B cell (primary cell): ENCODE results near the gene RMP24.

Source experiments
- ATAC-seq: fragments of 200-7000 bp; cut with Tn5 transposase; one replicate; pipeline ENCODE4 v1.10.0; 2021; ENCODE audit warnings: low read depth, mild to moderate bottlenecking, moderate number of reproducible peaks, moderate library complexity
- CTCF ChIA-PET: fragments of 350-600 bp; sonication (Branson Sonifier 250); formaldehyde crosslinking; loops from one replicate; lab custom pipeline; 2021; ENCODE audit warnings: antibody characterized with exemption, inconsistent platforms; lab: Charles Lee
- POLR2A ChIA-PET: fragments of 350-600 bp; sonication (Branson Sonifier 250); formaldehyde crosslinking; loops from one replicate; lab custom pipeline; 2021; ENCODE audit warnings: antibody characterized with exemption; lab: Charles Lee
- DNase-seq: peaks from one replicate; pipeline ENCODE4 v3.0.0; 2013
- H2AFZ ChIP-seq: 2 replicates; pipeline ENCODE4 v1.6.1; 2012; ENCODE audit warnings: mild to moderate bottlenecking, low read depth, low read length; ENCODE audit not compliant: insufficient read depth, poor library complexity, severe bottlenecking
- H3K27ac ChIP-seq, 2 donors: 1 replicate in 1 of 2; 2 replicates in 1 of 2; pipeline ENCODE4 v1.5.1; 2012 to 2013; ENCODE audit warnings: low read length in 2 of 2, mild to moderate bottlenecking in 2 of 2, moderate library complexity in 1 of 2
- H3K27me3 ChIP-seq, 4 experiments: fragments of 200-600 bp in 1 of 4; sonication (generic) in 1 of 4; replicated peaks in 1 of 4; 1 replicate in 2 of 4; 2 replicates in 2 of 4; pipeline versions ENCODE4 v1.6.1 to v1.7.0; 2013 to 2016; ENCODE audit warnings: low read length in 3 of 4, mild to moderate bottlenecking in 2 of 4, mixed read lengths in 1 of 4, moderate library complexity in 1 of 4; ENCODE audit not compliant: insufficient read depth in 4 of 4, control insufficient read depth in 3 of 4; ENCODE audit errors: control extremely low read depth in 1 of 4
- H3K36me3 ChIP-seq, 2 experiments: replicated peaks in 1 of 2; 1 replicate in 1 of 2; 2 replicates in 1 of 2; pipeline versions ENCODE4 v1.6.1 to v1.7.1; 2013; ENCODE audit warnings: low read length in 1 of 2; ENCODE audit not compliant: insufficient read depth in 2 of 2, control insufficient read depth in 1 of 2; ENCODE audit errors: control extremely low read depth in 1 of 2, extremely low read depth in 1 of 2
- H3K4me1 ChIP-seq, 2 donors: fragments of 200-600 bp in 1 of 2; sonication (generic) in 1 of 2; 1 replicate in 1 of 2; 2 replicates in 1 of 2; pipeline versions ENCODE4 v1.5.1 to v1.6.1; 2013 to 2017; ENCODE audit warnings: low read length in 2 of 2; ENCODE audit not compliant: control insufficient read depth in 2 of 2, insufficient read depth in 2 of 2
- H3K4me2 ChIP-seq: replicated peaks from 2 replicates; pipeline ENCODE3; 2012; ENCODE audit warnings: mild to moderate bottlenecking, low read depth, low read length; ENCODE audit not compliant: poor library complexity, severe bottlenecking
- H3K4me3 ChIP-seq, 5 experiments: fragments of 200-600 bp in 1 of 5; sonication (generic) in 1 of 5; 1 replicate in 3 of 5; 2 replicates in 2 of 5; pipeline versions ENCODE4 v1.5.1 to v1.7.0; 2011 to 2016; ENCODE audit warnings: low read length in 4 of 5, mild to moderate bottlenecking in 4 of 5, low read depth in 2 of 5, control low read depth in 1 of 5, moderate library complexity in 1 of 5; ENCODE audit not compliant: insufficient read depth in 1 of 5; ENCODE audit errors: control extremely low read depth in 1 of 5, extremely low read depth in 1 of 5
- H3K79me2 ChIP-seq: fragments of 200-600 bp; sonication (generic); one replicate; pipeline ENCODE4 v1.6.0; 2016; ENCODE audit warnings: low read length; ENCODE audit not compliant: control insufficient read depth, insufficient read depth
- H3K9ac ChIP-seq: fragments of 200-600 bp; sonication (generic); 2 replicates; pipeline ENCODE4 v1.6.1; 2017; ENCODE audit warnings: mild to moderate bottlenecking, low read length, moderate library complexity
- H3K9me3 ChIP-seq, 3 donors: one replicate each; pipeline versions ENCODE4 v1.6.1 to v1.7.1; 2013; ENCODE audit warnings: low read length in 2 of 3; ENCODE audit not compliant: control insufficient read depth in 2 of 3, insufficient read depth in 1 of 3; ENCODE audit errors: control extremely low read depth in 1 of 3
- H4K20me1 ChIP-seq: 2 replicates; pipeline ENCODE4 v1.6.0; 2012; ENCODE audit warnings: mild to moderate bottlenecking, low read length; ENCODE audit not compliant: insufficient read depth, control insufficient read depth, poor library complexity, severe bottlenecking
- H3K27ac Mint-ChIP-seq: one replicate; pipeline ENCODE4 v1.8.0; 2021; ENCODE audit warnings: mixed read lengths
- H3K27me3 Mint-ChIP-seq: one replicate; pipeline ENCODE4 v1.8.0; 2021; ENCODE audit warnings: mixed read lengths
- H3K4me1 Mint-ChIP-seq: one replicate; pipeline ENCODE4 v1.8.0; 2021; ENCODE audit warnings: mixed read lengths
- H3K4me3 Mint-ChIP-seq: one replicate; pipeline ENCODE4 v1.8.0; 2021; ENCODE audit warnings: mixed read lengths
- H3K9me3 Mint-ChIP-seq: one replicate; pipeline ENCODE4 v1.8.0; 2022; ENCODE audit warnings: mixed read lengths; ENCODE audit not compliant: insufficient read depth
- CTCF ChIP-seq: fragments of 200-600 bp; IDR thresholded peaks from one replicate; pipeline ENCODE4 v1.8.0; 2022; ENCODE audit warnings: antibody characterized with exemption, mild to moderate bottlenecking
- EZH2 ChIP-seq: IDR thresholded peaks from 2 replicates; pipeline ENCODE4 v1.6.1; 2012; ENCODE audit warnings: borderline replicate concordance, low read depth, mild to moderate bottlenecking, moderate library complexity, low read length; ENCODE audit not compliant: insufficient read depth, poor library complexity, severe bottlenecking
- WGBS: methylation state at CpG from one replicate; pipeline ENCODE4 v1.1.5; 2013; ENCODE audit warnings: missing lambda C conversion rate; ENCODE audit not compliant: insufficient coverage; 5-methylcytosine and 5-hydroxymethylcytosine counted together
- intact Hi-C: fragments of 100-400 bp; cut with micrococcal nuclease; formaldehyde crosslinking; loops from one replicate; pipeline ENCODE4 v1.10.0; 2022

Gene RMP24

GRCh38 chr18:35950628-35950982 is 21.9 kb upstream of the RMP24 start:
- no peaks in the 10 kb centered on the region for H4K20me1 ChIP-seq
- H3K36me3 ChIP-seq, result no peaks in the 10 kb centered on the region
- Mint-ChIP-seq H3K9me3 (no peaks in the 10 kb centered on the region), H3K27me3 (peaks cover 35% of the 10 kb centered on the region), H3K4me1 (peaks cover 10% of the 10 kb centered on the region), H3K27ac (no peak overlapping the region), H3K4me3 (peak overlapping the region; percentile 81)
- peak overlapping the region; percentile 84 for H3K4me2 ChIP-seq
- H2AFZ ChIP-seq, result peak overlapping the region; percentile 88
- H3K79me2 ChIP-seq, result no peaks in the 10 kb centered on the region
- peak overlapping the region; percentile 56 for H3K9ac ChIP-seq
- ATAC-seq, result no peak
- POLR2A ChIA-PET, result interaction anchor here (0.6 kb wide), 1 partner anchor 21 kb away, joined by 4 read pairs; no protein-coding TSS in a partner anchor
- no peak overlapping the region for H3K27ac ChIP-seq
- CTCF ChIA-PET, result interaction anchor here (0.5 to 6.3 kb wide), 11 partner anchors 10 to 957 kb away, joined by 3 to 106 read pairs (median 5); no protein-coding TSS in a partner anchor
- peaks cover 0 to 4% (median 0%) of the 10 kb centered on the region in 3 donors for H3K9me3 ChIP-seq
- TF ChIP-seq EZH2, result no peak
- TF ChIP-seq CTCF, result peak; percentile 73
- peaks cover 0 to 10% (median 7%) of the 10 kb centered on the region in 4 experiments for H3K27me3 ChIP-seq
- 50% methylated on average over 2 of the region's 6 CpGs for WGBS
- no peak for DNase-seq
- peak overlapping the region; percentile 11 to 56 (median 49) for H3K4me3 ChIP-seq
- H3K4me1 ChIP-seq, result peaks cover 7 to 8% of the 10 kb centered on the region in 2 donors
- intact Hi-C loops, result loop anchor here (1.0 to 2.0 kb wide), 6 partner anchors 22 to 564 kb away; partner anchors contain the start of gene RMP24

GRCh38 chr18:35953688-35954087 is 18.8 kb upstream of the RMP24 start:
- ATAC-seq (no peak), DNase-seq (no peak)
- no peak overlapping the region for H3K4me2 ChIP-seq
- intact Hi-C loops, result no loop called here
- H4K20me1 ChIP-seq, result no peaks in the 10 kb centered on the region
- Mint-ChIP-seq H3K27ac (no peak overlapping the region), H3K4me1 (peaks cover 10% of the 10 kb centered on the region), H3K4me3 (no peak overlapping the region), H3K27me3 (peaks cover 55% of the 10 kb centered on the region), H3K9me3 (no peaks in the 10 kb centered on the region)
- H3K27me3 ChIP-seq, result peaks cover 0 to 12% (median 9%) of the 10 kb centered on the region in 4 experiments
- ChIA-PET POLR2A (no interaction called here), CTCF (no interaction called here)
- peaks cover 7 to 8% of the 10 kb centered on the region in 2 donors for H3K4me1 ChIP-seq
- WGBS, result no CpG with 5 or more reads among the region's 1 CpG
- peaks cover 0 to 6% (median 0%) of the 10 kb centered on the region in 3 donors for H3K9me3 ChIP-seq
- no peak overlapping the region for H3K4me3 ChIP-seq
- no peak overlapping the region for H3K9ac ChIP-seq
- no peak overlapping the region for H2AFZ ChIP-seq
- no peak overlapping the region for H3K27ac ChIP-seq
- H3K79me2 ChIP-seq, result no peaks in the 10 kb centered on the region
- H3K36me3 ChIP-seq, result no peaks in the 10 kb centered on the region
- TF ChIP-seq EZH2 (no peak), CTCF (no peak)
